Measurements from ENCODE around the gene CENPP.
A peak's percentile ranks its signal among the peaks of the same experiment; 100 is the strongest.
"Not testable (repeated sequence)": the region's sequence is repeated elsewhere in the genome, so short reads cannot be mapped to it uniquely, and the experiment has no call there.

CENPP gene

GRCh38 chr9:92619601-92620300, 294.0 kb downstream of the CENPP start:
- no peak for DNase-seq

DNA sequence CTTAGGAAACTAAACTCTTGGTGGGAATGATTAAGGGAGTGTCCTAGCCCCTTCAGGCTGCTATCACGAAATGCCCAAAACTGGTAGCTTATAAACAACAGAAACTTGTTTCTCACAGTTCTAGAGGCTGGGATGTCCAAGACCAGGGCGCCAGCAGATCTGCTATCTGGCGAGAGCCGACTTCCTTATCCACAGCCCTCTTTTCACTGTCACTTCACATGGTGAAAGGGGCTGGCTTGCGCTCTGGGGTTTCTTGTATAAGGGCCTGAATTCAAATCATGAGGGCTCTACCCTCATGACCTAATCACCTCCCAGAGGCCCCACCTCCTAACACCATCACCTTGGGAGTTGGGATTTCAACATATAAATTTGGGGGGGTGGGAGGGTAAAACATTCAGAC, 295.1 kb downstream of the CENPP start:
- no peak for DNase-seq

GRCh38 chr9:92623936-92624335, 298.2 kb downstream of the CENPP start:
- not testable (repeated sequence) for DNase-seq

- no peak for DNase-seq
These were observed 300.7 kb downstream of the CENPP start for GRCh38 chr9:92626484-92626883.

DNA sequence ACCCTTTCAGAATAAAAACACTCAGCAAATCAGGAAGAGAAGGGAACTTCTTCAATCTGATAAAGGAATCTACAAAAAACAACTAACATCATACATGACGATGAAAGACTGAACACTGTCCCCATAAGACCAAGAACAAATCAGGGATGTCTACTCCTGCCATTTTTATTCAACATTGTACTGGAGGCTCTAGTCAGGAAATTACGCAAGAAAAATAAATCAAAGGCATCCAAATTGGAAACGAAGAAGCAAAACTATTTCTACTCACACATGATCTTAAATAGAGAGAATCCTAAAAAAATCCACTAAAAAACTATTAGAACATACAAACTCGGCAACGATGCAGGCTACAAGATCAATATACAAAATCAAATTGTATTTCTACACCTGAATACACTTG, 301.9 kb downstream of the CENPP start:
- no peak for DNase-seq

GRCh38 chr9:92631452-92632343, 305.9 kb downstream of the CENPP start:
- DNase-seq: no peak

GRCh38 chr9:92632641-92633040, 306.9 kb downstream of the CENPP start:
- DNase-seq: no peak

DNA sequence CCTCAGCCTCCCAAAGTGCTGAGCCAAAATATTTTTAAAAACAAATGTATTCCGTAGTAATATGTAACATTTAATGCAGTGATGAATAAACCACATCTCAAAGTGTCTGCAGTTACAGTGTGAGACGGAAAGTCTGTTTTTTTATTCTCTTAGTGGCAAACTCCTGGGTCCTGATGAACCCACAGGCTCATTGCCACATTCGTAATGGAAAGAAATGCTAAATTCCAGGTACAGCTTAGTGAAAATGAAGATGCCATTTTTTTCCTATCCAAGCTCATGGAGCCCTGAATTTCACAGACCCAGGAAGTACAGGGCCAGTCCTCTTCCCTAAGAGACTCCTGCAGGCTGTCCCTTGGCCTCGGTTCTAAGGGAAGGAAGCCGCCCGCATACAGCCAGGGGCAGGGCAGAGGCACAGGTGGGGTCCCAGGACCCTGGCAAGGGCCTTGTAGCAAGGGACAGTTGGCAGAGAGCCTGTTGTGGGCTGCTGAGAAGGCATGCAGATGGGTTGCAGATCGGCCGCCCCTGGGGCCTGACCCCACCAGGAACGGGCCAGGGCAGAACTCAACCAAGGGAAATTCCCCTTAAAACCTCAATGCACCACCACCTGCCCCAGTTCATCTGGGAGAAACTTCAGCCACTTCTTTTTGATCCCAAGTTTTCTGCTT, 308.0 kb downstream of the CENPP start:
- no peak for DNase-seq

DNA sequence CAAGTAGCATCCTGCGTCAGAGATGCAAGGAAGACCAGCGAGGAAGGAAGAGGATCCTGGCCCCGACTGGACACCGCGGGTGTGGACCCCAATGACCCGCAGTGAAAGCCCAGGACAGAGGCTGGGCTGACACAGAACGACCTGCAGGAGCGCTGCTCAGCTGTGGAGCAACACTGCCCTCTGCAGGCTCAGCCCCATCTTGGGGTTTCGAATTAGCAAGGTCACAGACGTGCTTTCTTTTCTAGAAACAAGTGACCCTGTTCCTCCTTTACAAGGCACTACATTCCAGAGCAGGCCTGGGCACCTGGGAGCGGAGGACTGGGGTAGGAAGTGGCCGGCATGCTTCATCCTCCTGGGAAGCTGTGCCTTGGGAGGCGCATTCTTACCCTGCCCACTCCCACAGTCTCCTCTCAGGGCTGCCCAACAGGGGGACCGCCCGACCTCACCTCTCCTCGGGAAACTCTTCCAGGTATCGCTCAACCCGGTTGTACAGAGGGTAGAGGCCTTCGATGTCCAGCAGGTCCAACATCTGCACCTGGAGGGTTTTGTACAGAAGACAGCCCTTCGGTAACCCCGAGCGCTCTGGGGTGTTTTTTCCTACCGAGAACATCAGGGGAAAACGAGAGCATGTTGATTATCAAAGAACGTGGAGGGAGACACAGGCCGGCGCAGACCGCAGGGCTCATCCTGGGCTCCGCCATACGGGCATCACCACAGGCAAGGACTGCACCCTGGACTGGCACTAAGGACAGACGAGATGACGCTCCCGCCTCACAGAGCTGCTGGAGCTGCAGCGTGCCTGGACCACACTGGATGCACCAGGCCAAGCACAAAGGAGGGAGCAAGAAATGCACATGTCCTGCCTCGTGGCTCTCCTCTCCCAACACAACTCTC, 309.2 kb downstream of the CENPP start:
- peak; percentile 77 for DNase-seq

GRCh38 chr9:92635760-92636159, 310.0 kb downstream of the CENPP start:
- DNase-seq: no peak

GRCh38 chr9:92636627-92637026, 310.9 kb downstream of the CENPP start:
- DNase-seq: no peak

GRCh38 chr9:92637326-92637725, 311.6 kb downstream of the CENPP start:
- DNase-seq: no peak

GRCh38 chr9:92637886-92638620, 312.3 kb downstream of the CENPP start:
- DNase-seq: no peak

DNA sequence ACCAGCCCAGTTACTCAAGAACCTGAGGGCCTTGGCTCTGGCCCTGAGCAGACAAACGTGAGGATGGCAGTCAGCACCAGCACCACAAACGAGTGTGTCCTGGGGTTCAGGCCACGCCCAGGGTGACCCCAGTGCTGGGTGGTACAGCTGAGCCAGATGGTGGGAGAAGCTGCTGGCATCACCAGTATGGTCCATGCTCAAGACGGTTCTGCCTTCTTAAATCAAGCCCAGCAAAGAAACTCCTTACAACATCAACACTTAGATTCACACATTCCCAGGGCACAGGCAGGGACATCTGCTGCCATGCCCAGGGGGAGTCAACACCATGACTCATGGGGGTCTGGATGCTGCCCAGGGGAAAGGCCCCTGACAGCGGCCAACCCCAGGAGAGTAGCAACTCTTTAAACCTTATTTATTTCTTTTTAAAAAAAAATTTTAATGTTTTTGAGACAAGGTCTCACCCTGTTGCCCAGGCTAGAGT, 312.9 kb downstream of the CENPP start:
- DNase-seq: no peak

DNA sequence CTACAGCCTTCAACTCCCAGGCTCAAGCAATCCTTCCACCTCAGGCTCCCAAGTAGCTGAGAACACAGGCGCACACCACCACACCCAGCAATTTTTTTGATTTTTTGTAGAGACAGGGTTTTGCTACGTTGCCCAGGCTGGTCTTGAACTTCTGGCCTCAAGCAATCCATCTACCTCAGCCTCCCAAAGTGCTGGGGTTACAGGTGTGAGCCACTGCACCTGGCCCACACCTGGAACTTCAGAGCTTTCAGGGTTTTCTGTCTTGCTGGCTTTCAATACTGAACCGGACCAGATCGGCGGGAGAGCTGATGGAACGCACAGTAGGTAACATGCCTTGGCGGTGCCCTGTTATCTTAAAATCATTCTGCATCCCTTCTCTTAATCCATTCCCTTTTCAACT, 313.4 kb downstream of the CENPP start:
- DNase-seq: no peak

DNA sequence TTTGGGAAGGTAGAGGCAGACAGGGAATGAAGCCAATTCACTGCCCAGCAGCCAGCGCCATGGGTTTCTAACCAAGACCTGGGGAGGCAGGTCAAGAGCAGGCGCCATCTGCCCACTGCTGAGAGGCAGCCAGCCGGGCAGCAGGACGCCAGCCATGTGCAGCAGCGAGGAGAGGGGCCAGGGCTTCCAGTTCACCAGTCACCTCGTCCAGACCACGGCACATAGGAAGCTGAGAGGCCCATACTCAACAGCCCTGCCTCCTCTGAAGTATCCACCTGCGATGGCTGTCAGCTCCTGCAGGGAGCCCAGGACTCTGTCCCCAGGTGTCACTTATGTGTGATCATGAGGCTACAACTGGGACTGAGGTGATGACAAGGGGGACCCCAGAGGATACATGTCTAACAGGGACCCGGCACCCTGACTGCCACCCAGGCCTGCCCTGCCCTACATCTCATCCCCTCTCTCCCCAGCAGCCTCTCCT, 314.1 kb downstream of the CENPP start:
- no peak for DNase-seq

DNA sequence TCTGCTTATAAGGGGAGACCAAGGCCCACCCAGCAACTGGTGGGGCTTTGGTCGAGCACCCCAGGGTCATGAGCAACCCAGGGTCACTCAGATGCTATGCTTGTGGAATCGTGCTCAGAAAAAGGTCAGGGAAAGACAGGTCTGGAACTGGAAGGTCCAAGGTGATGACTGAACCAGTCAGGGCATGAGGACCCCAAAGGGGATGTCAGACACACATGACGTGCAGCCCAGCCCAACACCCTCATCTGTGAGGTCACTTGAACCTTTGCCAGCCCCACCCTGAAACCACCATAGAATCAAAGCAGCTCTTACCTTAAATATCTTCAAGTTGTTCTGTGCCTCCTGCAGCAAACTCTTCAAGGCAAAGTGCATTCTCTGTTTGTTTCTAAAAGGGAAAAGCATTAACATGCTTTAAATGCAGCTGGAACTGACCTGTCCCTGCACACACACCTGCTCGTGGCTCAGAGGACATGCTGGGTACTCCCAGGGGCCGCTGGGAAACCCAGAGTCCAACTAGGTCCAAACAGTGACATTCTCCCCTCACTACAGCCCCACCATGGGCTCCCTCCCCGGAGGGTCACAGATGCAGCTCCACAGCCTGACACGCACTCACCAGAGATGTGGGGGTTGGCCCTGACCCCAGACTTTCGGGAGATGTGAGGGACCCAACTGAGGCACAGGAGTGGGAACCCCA, 314.8 kb downstream of the CENPP start:
- DNase-seq: no peak

DNA sequence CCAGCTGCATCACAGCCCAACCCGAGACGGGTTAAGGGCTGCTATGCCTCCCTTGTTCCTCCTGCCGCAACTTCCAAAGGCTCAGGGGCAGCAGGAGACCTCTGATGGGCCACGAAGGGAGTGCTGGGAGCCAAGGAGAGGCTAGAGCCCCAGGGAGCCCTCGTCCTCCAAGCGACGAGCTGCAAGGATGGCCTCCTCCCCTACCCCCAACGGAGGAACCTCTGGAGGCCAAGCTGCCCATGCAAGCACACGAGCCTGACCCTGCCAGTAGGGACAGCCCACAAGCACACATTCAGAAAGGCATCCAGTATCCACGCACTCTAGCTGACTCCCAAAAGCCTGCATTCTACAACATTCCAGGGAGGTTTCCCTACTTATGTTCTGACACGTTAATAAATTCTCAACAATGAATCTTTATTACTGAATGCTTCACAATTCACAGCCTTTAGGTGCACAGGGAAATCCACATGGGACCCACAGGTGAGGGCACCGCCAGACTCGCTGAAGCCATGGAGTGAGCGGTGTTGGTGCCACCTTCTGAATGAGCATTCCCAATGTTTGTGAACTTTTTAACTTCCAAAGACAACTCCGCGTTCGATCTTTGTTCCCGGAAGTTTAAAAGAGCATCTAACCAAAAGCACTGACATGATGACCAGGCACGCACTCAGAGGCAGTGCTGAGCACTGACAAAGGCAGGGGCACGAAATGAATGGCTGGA, 315.5 kb downstream of the CENPP start:
- no peak for DNase-seq

GRCh38 chr9:92642041-92642451, 316.3 kb downstream of the CENPP start:
- no peak for DNase-seq

GRCh38 chr9:92642564-92642963, 316.8 kb downstream of the CENPP start:
- DNase-seq: no peak
